ENCODE results near the gene KIF2C.

DNA sequence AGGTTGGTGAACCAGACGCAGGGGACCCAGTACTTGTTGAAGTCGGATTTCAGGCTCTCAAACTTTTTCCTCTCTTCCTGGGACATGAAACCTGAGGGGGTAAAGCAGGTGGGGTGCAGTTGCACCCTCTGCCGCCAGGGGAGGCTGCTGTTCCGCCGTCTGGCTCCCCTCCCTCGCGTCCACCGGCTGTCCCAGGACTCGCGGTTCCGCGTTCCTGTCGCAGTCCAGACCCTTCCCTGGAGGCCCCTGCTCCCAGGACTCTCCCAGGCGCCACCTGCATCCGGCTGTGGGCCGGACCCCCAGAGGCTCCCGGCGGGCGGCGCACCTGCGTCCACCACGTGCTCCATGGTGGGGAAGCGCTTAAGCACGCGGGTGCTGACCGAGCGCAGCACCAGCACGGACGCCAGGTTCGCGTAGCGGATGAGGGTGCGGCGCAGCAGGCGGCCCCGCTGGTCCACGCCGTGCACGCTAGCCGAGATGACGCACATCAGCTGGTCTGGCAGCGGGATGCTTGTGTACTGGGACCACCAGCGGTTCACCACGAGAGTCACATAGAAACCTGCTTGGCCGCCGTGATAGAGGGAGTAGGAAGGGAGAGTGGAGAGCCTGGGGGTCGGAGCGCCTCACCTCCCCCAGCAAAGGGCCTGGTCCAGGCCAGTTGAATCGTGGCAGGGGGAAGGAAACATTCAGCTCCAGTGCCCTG is 46.7 kb downstream of the KIF2C start:
- TF ChIP-seq, protein P1, sequence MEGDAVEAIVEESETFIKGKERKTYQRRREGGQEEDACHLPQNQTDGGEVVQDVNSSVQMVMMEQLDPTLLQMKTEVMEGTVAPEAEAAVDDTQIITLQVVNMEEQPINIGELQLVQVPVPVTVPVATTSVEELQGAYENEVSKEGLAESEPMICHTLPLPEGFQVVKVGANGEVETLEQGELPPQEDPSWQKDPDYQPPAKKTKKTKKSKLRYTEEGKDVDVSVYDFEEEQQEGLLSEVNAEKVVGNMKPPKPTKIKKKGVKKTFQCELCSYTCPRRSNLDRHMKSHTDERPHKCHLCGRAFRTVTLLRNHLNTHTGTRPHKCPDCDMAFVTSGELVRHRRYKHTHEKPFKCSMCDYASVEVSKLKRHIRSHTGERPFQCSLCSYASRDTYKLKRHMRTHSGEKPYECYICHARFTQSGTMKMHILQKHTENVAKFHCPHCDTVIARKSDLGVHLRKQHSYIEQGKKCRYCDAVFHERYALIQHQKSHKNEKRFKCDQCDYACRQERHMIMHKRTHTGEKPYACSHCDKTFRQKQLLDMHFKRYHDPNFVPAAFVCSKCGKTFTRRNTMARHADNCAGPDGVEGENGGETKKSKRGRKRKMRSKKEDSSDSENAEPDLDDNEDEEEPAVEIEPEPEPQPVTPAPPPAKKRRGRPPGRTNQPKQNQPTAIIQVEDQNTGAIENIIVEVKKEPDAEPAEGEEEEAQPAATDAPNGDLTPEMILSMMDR (conservative IDR thresholded peaks at IDR 0.05; ENCODE audit: low read length) = peak; percentile 97
- no peak for TF ChIP-seq EZH2phosphoT487 (IDR thresholded peaks at IDR 0.05; ENCODE audit: borderline replicate concordance, low read depth, low read length)

Data from OCI-LY7 (cell line).